ENCODE measurements around the gene SYF2.
"Not testable (repeated sequence)": the region's sequence is repeated elsewhere in the genome, so short reads cannot be mapped to it uniquely, and the experiment has no call there.

SYF2 gene

GRCh38 chr1:25245809-25246599 is 13.7 kb upstream of the SYF2 start:
- DNase-seq = no peak

DNA sequence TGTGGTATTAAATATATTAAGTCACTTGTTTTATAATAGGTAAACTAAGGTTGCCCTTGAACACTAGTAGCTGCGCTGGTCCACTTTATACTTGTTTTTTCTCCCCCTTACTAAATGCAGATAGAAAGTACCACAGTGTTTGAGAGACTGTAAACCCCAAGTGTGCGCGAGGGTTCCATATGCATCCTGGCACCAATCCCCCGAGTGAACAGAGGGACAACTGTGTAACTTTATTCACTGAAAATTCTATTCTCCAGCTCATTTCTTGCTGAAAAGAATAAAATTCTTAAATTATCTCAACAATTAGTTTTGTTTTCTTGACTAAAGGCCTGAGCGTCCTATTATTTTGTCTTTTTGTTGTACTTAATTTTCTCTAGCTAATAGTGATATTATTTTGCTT is 13.1 kb upstream of the SYF2 start:
- DNase-seq = no peak

- DNase-seq = no peak
Measured at GRCh38 chr1:25243907-25244306, 11.6 kb upstream of the SYF2 start.

DNA sequence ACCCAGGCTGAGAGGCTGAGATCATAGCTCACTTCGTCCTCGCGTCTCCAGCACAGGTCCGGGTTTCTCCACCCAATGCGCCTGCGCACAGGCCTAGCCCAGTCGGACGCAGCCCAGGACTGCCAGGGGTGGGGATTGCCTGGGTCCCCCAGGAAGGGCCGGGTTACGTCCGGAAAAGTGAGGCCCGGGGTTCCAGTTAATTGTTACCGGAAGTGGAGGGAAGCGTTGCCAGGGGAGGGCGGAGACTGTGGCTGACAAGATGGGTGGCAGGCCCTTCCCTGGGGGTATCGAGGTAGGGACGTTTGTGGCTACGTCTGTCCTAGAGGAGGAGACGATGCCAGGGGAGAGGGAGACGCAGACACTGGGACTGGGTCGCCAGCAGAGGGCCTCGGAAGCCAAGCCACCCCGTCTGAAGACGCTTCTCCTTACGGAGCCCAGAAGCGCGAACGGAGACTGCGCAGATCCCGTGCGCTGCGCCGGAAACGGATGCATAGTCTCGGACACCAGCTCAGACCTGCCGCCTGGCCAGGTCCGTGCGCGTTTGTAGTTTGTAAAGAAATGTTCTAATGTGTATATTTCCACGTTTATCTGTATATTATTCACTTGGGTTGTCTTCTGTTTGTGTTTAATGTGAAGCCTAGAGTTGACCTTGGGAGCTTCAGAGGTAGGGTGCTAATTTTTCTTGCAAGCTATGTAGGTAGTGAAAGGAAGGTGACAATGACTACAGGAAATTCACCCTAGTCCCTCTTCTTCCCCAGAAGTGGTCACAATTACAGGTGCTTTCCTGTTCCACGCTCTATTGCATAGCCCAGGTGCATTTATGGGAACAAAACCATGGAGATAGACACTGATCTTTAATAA is 7.6 kb upstream of the SYF2 start:
- peak; percentile 60 to 74 (median 68) for DNase-seq

DNA sequence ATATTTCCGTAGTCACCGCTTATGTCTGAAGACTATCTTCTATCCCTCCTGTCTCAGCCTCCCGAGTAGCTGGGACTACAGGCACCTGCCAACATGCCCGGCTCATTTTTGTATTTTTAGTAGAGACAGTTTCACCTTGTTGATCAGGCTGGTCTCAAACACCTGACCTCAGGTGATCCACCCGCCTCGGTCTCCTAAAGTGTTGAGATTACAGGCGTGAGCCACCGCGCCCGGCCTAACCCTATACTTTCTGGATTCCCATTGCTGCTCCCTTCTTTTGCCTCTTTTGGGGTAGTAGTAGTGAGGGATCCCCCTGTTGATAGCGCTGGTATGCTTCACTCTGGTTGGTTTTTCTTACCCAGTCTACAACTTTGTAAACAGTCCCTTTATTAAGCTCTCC is 5.7 kb upstream of the SYF2 start:
- DNase-seq = no peak

- DNase-seq = not testable (repeated sequence)
Measured at GRCh38 chr1:25236261-25236660, 4.0 kb upstream of the SYF2 start.

- DNase-seq = not testable (repeated sequence)
Measured at GRCh38 chr1:25235411-25235810, 3.1 kb upstream of the SYF2 start.

GRCh38 chr1:25232866-25233784 is 823 bp upstream of the SYF2 start:
- DNase-seq = peak in 2 of 4 experiments; percentile 14

DNA sequence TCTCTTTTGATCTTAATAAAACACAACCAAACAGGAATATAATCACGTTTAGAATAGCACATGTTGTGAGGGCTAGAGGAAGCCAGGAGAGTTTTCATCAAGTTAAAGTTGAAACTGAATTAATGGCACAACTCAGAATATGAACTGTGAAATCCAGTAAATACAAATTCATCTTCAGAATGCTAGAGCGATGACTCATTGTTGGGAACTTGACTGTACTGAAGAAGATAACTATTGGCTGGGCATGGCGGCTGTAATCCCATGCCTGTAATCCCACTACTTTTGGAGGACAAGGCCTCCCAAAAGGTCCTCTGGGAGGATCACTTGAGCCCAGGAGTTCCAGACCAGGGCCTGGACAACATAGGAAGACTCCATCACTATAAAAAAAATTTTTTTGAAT is 8.8 kb downstream of the SYF2 start:
- no peak for DNase-seq

GRCh38 chr1:25222606-25223005 is 9.7 kb downstream of the SYF2 start:
- DNase-seq = no peak

- DNase-seq = no peak
Measured at GRCh38 chr1:25220666-25221065, 11.6 kb downstream of the SYF2 start.

GRCh38 chr1:25219661-25220251 is 12.5 kb downstream of the SYF2 start:
- DNase-seq = no peak

- no peak for DNase-seq
Measured at GRCh38 chr1:25217598-25218232, 14.6 kb downstream of the SYF2 start.

- no peak for DNase-seq
Measured at GRCh38 chr1:25217015-25217414, 15.3 kb downstream of the SYF2 start.

DNA sequence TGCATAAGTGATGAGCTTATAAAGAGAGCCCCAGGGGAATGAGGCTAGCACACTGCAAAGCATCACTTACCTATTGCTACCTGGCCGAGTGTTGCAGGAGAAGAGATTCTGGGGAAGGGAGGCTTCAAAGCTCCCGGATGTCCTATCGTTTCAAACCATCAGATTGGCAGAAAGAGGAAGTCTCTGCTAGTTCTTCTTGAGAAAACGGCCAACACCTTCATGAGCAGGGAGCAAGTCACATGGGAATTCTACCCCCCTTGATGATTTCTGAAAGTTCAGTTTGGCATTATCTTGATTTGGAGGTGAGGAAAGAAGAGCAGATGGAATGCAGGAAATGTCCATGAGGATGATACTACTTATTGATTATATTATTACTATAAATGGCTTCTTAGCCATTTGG is 16.2 kb downstream of the SYF2 start:
- no peak for DNase-seq

DNA sequence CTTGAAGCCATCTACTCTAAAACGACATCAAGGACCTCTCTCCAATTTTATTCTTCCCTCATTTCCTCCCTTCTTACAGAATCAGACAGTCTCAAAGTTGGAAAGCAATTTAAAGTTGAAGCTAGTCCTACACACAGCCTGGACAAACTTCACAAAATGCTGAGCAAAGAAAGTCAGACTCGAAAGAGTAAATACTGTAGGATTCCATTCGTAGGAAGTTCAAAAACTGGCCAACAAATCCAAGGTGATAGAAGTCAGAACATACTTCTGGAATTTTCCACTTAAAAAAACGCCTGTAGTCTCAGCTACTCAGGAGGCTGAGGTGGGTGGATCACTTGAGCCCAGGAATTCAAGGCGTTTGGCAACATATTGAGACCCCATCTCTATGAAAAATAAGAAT is 19.6 kb downstream of the SYF2 start:
- no peak for DNase-seq

- DNase-seq = no peak
Measured at GRCh38 chr1:25210728-25211127, 21.6 kb downstream of the SYF2 start.

DNA sequence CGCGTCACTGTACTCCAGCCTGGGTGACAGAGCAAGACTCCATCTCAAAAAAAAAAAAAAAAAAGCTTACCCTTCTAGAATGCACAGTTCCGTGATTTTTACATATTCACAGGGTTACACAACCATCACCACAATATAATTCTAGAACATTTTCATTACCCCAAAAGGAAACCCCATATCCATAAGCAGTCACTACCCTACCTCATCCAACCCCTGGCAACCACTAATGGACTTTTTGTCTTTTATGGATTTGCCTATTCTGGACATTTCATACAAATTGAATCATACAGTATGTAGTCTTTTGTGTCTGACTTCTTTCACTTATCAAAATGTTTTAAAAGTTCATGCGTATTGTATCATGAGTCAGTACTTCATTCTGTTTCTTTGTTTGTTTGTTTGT is 22.8 kb downstream of the SYF2 start:
- DNase-seq = no peak

GRCh38 chr1:25208561-25209222 is 23.6 kb downstream of the SYF2 start:
- no peak for DNase-seq

DNA sequence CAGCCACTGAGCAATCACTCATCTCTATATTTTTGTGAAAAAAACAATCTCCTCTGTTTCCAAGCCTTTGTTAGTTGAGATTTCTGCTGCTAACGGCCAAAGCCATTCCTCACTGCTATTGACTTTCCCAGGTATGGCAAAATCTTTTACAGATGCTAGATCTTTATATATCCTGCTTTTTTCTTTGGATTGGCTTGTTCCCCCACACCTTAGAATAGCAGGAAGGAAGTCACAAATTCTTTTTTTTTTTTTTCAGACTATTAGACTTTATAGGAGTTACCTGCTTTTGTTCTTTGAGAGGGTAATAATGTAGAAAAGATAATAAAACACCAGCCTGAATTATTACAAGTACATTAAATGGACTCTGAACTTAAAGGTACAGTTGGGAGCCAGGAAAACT is 24.2 kb downstream of the SYF2 start:
- no peak for DNase-seq

- DNase-seq = no peak
Measured at GRCh38 chr1:25206201-25206600, 26.1 kb downstream of the SYF2 start.

GRCh38 chr1:25205786-25206185 is 26.5 kb downstream of the SYF2 start:
- DNase-seq = no peak
